GM12865 (cell line): ENCODE results near the gene UBAP2L.
"Not testable (repeated sequence)": the region's sequence is repeated elsewhere in the genome, so short reads cannot be mapped to it uniquely, and the experiment has no call there.

Source experiments
- DNase-seq: peaks from one replicate; pipeline ENCODE4 v3.0.0; 2010; ENCODE audit warnings: low read depth
- H3K4me3 ChIP-seq: 2 replicates; pipeline ENCODE4 v1.5.1; 2011; ENCODE audit warnings: mild to moderate bottlenecking, low read depth, low read length, control low read depth
- TF ChIP-seq, protein P1 (sequence below): IDR thresholded peaks from 2 replicates; pipeline ENCODE4 v1.5.1; 2011; ENCODE audit warnings: low read length, control low read depth, low read depth, inconsistent platforms; ENCODE audit not compliant: insufficient read depth; ENCODE audit errors: missing control alignments

The UBAP2L gene

DNA sequence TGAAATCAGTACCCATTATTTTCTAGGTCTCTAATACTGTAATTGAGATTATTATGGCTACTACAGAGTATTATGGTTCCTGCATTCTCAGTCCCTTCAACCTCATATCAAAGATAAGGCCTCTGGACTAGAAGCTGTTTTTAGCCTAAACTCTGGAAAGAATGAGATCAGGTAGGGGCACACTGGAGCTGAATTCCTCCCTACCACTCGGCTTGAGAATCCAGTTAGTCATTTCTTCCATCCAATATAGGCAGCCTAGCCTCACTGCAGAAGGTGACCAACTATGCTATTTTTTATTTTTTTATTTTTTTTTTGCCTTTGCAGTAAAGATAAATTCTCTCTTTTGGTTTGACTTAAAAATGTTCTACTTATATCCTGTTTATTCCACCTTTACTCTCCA is 43.7 kb downstream of the UBAP2L start:
- no peak for DNase-seq
- TF ChIP-seq, protein P1, sequence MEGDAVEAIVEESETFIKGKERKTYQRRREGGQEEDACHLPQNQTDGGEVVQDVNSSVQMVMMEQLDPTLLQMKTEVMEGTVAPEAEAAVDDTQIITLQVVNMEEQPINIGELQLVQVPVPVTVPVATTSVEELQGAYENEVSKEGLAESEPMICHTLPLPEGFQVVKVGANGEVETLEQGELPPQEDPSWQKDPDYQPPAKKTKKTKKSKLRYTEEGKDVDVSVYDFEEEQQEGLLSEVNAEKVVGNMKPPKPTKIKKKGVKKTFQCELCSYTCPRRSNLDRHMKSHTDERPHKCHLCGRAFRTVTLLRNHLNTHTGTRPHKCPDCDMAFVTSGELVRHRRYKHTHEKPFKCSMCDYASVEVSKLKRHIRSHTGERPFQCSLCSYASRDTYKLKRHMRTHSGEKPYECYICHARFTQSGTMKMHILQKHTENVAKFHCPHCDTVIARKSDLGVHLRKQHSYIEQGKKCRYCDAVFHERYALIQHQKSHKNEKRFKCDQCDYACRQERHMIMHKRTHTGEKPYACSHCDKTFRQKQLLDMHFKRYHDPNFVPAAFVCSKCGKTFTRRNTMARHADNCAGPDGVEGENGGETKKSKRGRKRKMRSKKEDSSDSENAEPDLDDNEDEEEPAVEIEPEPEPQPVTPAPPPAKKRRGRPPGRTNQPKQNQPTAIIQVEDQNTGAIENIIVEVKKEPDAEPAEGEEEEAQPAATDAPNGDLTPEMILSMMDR: no peak
- no peak overlapping the region for H3K4me3 ChIP-seq

DNA sequence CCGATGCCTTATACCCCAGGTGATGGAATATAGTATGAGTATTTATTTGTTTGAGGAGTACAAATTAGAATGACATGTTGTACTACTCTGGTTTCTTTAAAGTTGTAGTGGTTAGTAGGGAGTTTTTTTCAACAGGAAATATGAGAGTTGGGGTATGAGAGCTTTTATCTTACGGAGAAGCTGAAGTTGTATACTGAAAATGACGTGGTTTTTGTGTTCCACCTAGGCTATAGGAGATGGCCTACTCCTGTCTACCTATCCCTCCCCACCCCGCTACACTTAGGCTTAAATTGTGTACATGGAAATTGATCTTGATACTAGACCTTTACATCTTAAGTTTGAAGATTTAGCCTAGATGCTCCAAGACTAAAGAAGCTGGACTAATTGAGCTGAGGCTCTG is 44.8 kb downstream of the UBAP2L start:
- TF ChIP-seq, protein P1: no peak
- DNase-seq: no peak
- H3K4me3 ChIP-seq: no peak overlapping the region

DNA sequence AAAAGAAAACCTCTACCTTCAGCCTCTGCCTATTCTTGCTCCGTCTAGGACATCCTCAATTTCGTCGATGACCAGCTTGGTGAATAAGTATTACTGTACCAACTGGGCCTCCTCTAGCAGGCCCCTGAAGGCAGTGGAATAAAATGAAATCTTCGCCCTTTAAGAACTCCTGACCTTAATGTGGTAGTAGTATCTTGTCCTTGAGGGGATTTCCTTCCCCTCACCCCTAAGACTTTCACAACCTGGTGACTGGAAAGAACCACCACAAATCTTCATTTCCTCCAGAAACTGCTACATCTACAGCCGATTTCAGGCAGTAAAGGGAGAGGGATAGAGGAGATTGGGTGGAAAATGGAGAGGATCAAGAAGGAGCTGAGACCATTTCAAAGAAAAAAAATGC is 50.1 kb downstream of the UBAP2L start:
- TF ChIP-seq, protein P1: no peak
- no peak overlapping the region for H3K4me3 ChIP-seq
- peak; percentile 63 for DNase-seq

DNA sequence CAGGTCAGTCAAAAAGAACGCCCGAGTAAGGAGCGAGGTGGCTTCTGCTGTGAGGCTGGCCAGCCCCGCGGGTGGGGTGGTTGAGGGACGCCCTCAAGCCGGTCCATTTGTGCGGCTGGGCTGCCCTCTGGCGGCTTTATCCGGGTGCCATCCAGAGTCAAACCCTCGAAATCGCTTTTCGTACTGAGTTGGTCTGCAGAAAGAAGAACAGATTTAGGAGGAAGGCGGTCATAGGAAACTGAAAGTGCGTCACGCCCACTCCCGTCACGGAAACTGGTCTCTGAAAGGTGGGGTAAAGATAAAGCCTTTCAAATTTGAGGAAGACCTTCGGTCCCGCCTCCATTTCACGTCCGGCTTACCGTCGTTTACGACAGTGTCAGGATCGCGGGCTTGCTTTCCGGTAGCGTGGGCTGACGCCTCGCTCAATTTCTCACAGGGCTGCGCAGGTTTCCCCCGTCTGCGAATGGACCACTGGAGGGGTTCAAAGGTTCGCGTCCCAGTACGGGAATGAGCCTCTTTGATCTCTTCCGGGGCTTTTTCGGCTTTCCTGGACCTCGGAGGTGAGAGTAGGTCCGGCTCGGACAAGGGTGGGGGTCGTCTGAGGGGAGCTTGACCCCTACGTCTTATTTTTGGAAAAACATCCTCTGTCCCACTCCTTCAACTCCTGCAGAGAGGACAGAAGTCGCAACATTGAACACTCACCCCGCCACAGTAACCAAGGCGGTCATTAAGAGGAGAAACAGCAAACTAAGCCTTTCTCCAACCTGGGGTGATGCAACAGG is 51.7 kb downstream of the UBAP2L start, which contains the start of gene HAX1:
Gene HAX1, plus strand, starts transcription at position 413 of the 782 bp plus-strand sequence. Its CDS starts 95 bp downstream, at position 508.
- peak within 1 kb of the TSS; percentile 77 for H3K4me3 ChIP-seq
- TF ChIP-seq, protein P1: peak; percentile 73
- DNase-seq: peak; percentile 99

DNA sequence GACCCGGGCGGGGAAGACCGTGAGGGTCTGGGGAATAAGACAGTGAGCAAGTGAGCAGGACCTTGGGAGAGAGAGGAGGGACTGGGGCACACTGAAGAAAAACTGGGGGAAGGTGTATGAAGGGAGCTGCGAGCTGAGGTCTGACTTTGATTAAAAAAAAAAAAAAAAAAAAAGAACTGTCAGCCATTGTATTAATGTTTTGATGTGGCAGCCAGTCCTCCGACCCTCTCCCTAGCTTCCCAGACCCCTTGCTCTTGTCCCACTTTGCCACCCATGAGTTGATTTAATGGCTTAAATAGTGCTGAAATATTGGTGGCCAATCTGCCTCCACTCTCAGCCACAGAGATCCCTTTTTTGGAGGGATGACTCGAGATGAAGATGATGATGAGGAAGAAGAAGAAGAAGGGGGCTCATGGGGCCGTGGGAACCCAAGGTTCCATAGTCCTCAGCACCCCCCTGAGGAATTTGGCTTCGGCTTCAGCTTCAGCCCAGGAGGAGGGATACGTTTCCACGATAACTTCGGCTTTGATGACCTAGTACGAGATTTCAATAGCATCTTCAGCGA is 52.3 kb downstream of the UBAP2L start:
- TF ChIP-seq, protein P1: no peak
- DNase-seq: no peak
- H3K4me3 ChIP-seq: peak overlapping the region; percentile 77

DNA sequence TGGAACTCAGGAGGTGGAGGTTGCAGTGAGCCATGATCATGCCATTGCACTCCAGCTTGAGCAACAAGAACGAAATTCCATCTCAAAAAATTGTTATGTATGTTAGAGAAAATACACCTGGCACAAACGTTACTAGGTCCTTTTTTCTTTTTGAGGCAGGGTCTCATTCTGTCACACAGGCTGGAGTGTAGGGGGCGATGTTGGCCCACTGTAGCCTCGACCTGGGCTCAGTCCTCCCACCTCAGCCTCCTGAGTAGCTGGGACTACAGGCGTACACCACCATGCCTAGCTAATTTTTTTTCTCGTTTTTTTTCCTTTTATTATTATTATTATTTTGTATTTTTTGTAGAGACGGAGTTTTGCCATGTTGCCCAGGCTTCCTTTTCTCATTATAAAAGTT is 56.0 kb downstream of the UBAP2L start:
- DNase-seq: peak; percentile 9
- H3K4me3 ChIP-seq: no peak overlapping the region
- TF ChIP-seq, protein P1: peak; percentile 23

DNA sequence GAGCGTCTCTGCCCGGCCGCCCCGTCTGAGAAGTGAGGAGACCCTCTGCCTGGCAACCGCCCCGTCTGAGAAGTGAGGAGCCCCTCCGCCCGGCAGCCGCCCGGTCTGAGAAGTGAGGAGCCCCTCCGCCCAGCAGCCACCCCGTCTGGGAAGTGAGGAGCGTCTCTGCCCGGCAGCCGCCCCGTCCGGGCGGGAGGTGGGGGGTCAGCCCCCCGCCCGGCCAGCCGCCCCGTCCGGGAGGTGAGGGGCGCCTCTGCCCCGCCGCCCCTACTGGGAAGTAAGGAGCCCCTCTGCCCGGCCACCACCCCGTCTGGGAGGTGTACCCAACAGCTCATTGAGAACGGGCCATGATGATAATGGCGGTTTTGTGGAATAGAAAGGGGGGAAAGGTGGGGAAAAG is 66.8 kb downstream of the UBAP2L start:
- not testable (repeated sequence) for DNase-seq, H3K4me3 ChIP-seq
